ENCODE results near the gene IL23R. TPM values are rescaled to one million over a fixed set of nuclear protein-coding genes. Genes with fewer than 3 reads are reported as not detected.

IL23R gene
- total RNA-seq, 1 donor from 2014 or later, result not detected

- Histone ChIP-seq H3K36me3 (ENCODE audit: insufficient read depth, low read length) (no peaks in the 10 kb centered on the region), H3K4me1 (ENCODE audit: insufficient read depth, low read length) (no peaks in the 10 kb centered on the region), H3K4me3 (ENCODE audit: insufficient read depth, low read depth, low read length) (no peak overlapping the region), H3K4me2 (ENCODE audit: low read length) (no peak overlapping the region), H3K27ac (ENCODE audit: low read depth, low read length) (no peak overlapping the region), H4K20me1 (ENCODE audit: insufficient read depth, low read length) (no peaks in the 10 kb centered on the region), H3K79me2 (ENCODE audit: insufficient read depth, low read length) (no peaks in the 10 kb centered on the region), H3K27me3 (ENCODE audit: insufficient read depth, low read length) (no peaks in the 10 kb centered on the region), H3K9ac (ENCODE audit: low read length) (no peak overlapping the region), H2AFZ (ENCODE audit: low read depth, low read length) (no peak overlapping the region), H3K9me3 (ENCODE audit: insufficient read depth, low read depth, low read length) (no peaks in the 10 kb centered on the region)
- no peak overlapping the region for H3K4me3 Mint-ChIP-seq (ENCODE audit: unreplicated experiment)
- H3K4me1 Mint-ChIP-seq (ENCODE audit: low read depth, unreplicated experiment), result peaks cover 7% of the 10 kb centered on the region
- no peaks in the 10 kb centered on the region for H3K36me3 Mint-ChIP-seq (ENCODE audit: low read depth, unreplicated experiment)
- no peak overlapping the region for H3K27ac Mint-ChIP-seq (ENCODE audit: unreplicated experiment)
- FAIRE-seq (no peak), DNase-seq (ENCODE audit: low read depth) (no peak)
- peaks cover under 1% of the 10 kb centered on the region for H3K27me3 Mint-ChIP-seq (ENCODE audit: low read depth, unreplicated experiment)
- H3K9me3 Mint-ChIP-seq (ENCODE audit: unreplicated experiment), result no peaks in the 10 kb centered on the region
- no peak for TF ChIP-seq CTCF (IDR thresholded peaks at IDR 0.05; ENCODE audit: insufficient read depth, low read depth, low read length)
- no peak for TF ChIP-seq EZH2 (IDR thresholded peaks at IDR 0.05; ENCODE audit: insufficient read depth, low read length)
Measured at GRCh38 chr1:67170751-67171573, 4.7 kb downstream of the IL23R start.

- H3K4me3 Mint-ChIP-seq (ENCODE audit: unreplicated experiment), result no peak overlapping the region
- DNase-seq (ENCODE audit: low read depth) (no peak), FAIRE-seq (no peak)
- H3K36me3 ChIP-seq (ENCODE audit: insufficient read depth, low read length), result no peaks in the 10 kb centered on the region
- H3K4me2 ChIP-seq (ENCODE audit: low read length), result no peak overlapping the region
- TF ChIP-seq EZH2 (IDR thresholded peaks at IDR 0.05; ENCODE audit: insufficient read depth, low read length), result no peak
- no peak for TF ChIP-seq CTCF (IDR thresholded peaks at IDR 0.05; ENCODE audit: insufficient read depth, low read depth, low read length)
- no peaks in the 10 kb centered on the region for H4K20me1 ChIP-seq (ENCODE audit: insufficient read depth, low read length)
- no peak overlapping the region for H3K27ac Mint-ChIP-seq (ENCODE audit: unreplicated experiment)
- H2AFZ ChIP-seq (ENCODE audit: low read depth, low read length), result no peak overlapping the region
- H3K9ac ChIP-seq (ENCODE audit: low read length), result no peak overlapping the region
- no peaks in the 10 kb centered on the region for H3K4me1 ChIP-seq (ENCODE audit: insufficient read depth, low read length)
- no peak overlapping the region for H3K27ac ChIP-seq (ENCODE audit: low read depth, low read length)
- H3K9me3 ChIP-seq (ENCODE audit: insufficient read depth, low read depth, low read length), result no peaks in the 10 kb centered on the region
- H3K9me3 Mint-ChIP-seq (ENCODE audit: unreplicated experiment), result no peaks in the 10 kb centered on the region
- no peaks in the 10 kb centered on the region for H3K27me3 ChIP-seq (ENCODE audit: insufficient read depth, low read length)
- H3K27me3 Mint-ChIP-seq (ENCODE audit: low read depth, unreplicated experiment), result peaks cover 2% of the 10 kb centered on the region
- peaks cover 7% of the 10 kb centered on the region for H3K4me1 Mint-ChIP-seq (ENCODE audit: low read depth, unreplicated experiment)
- H3K36me3 Mint-ChIP-seq (ENCODE audit: low read depth, unreplicated experiment), result no peaks in the 10 kb centered on the region
- H3K79me2 ChIP-seq (ENCODE audit: insufficient read depth, low read length), result no peaks in the 10 kb centered on the region
- H3K4me3 ChIP-seq (ENCODE audit: insufficient read depth, low read depth, low read length), result no peak overlapping the region
Measured at GRCh38 chr1:67171574-67171955, 5.3 kb downstream of the IL23R start.

GRCh38 chr1:67171978-67172377, 5.7 kb downstream of the IL23R start:
- Histone ChIP-seq H3K36me3 (ENCODE audit: insufficient read depth, low read length) (no peaks in the 10 kb centered on the region), H3K4me3 (ENCODE audit: insufficient read depth, low read depth, low read length) (no peak overlapping the region), H4K20me1 (ENCODE audit: insufficient read depth, low read length) (no peaks in the 10 kb centered on the region), H3K79me2 (ENCODE audit: insufficient read depth, low read length) (no peaks in the 10 kb centered on the region), H3K9ac (ENCODE audit: low read length) (no peak overlapping the region), H3K9me3 (ENCODE audit: insufficient read depth, low read depth, low read length) (no peaks in the 10 kb centered on the region), H2AFZ (ENCODE audit: low read depth, low read length) (no peak overlapping the region), H3K27ac (ENCODE audit: low read depth, low read length) (no peak overlapping the region), H3K27me3 (ENCODE audit: insufficient read depth, low read length) (no peaks in the 10 kb centered on the region), H3K4me1 (ENCODE audit: insufficient read depth, low read length) (no peaks in the 10 kb centered on the region), H3K4me2 (ENCODE audit: low read length) (no peak overlapping the region)
- Mint-ChIP-seq H3K27ac (ENCODE audit: unreplicated experiment) (no peak overlapping the region), H3K9me3 (ENCODE audit: unreplicated experiment) (peaks cover 2% of the 10 kb centered on the region), H3K27me3 (ENCODE audit: low read depth, unreplicated experiment) (peaks cover 2% of the 10 kb centered on the region), H3K36me3 (ENCODE audit: low read depth, unreplicated experiment) (no peaks in the 10 kb centered on the region), H3K4me3 (ENCODE audit: unreplicated experiment) (no peak overlapping the region), H3K4me1 (ENCODE audit: low read depth, unreplicated experiment) (peaks cover 7% of the 10 kb centered on the region)
- DNase-seq (ENCODE audit: low read depth), result peak; percentile 23
- FAIRE-seq, result no peak
- TF ChIP-seq CTCF (IDR thresholded peaks at IDR 0.05; ENCODE audit: insufficient read depth, low read depth, low read length) (no peak), EZH2 (IDR thresholded peaks at IDR 0.05; ENCODE audit: insufficient read depth, low read length) (no peak)
